Raji (cell line): ENCODE measurements around the gene COL5A1.

Source experiments
- POLR2A ChIP-seq: IDR thresholded peaks from 2 replicates; pipeline ENCODE4 v1.6.1; 2011; ENCODE audit warnings: low read depth, low read length, control low read depth; ENCODE audit not compliant: insufficient read depth

COL5A1 gene

DNA sequence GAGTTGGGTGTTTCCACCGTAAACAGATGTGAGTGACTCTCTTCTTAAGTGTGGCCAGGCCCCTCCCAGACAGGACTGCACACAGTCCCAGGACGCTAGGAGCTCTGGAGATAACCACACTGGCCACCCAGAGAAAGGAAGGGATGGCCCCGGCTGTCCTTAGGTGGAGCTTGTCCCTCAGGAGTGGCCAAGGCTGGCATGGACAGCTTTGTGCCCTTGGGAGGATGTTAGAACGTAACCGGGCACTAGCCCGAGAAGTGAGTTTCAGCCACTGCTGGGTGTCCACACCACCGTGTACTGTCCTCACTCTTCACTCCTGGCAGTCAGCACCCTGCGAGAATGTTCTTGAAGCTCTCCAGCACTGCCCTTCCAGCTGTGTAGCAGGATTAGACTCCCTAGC is 203.2 kb downstream of the COL5A1 start:
- no peak for TF ChIP-seq POLR2A

DNA sequence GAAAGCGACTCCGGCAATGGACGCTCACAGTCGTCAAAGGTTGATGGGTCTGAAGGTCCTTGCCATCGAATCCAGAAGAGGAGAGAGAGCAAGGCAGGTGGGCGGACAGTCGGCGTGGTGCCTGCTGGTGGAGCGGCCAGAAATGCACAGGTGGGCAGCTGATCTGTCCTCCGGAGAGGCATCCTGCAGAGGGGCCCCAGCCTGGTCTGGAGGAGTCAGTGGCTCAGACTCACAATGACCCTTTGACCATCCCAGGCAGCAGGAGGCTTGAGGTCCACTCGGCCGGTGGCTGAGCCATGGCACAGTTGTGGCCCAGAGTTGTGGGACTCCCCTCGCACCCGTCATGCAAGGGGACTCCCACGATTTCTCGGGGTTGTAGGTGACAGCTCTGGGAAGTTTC is 204.6 kb downstream of the COL5A1 start:
- no peak for TF ChIP-seq POLR2A

DNA sequence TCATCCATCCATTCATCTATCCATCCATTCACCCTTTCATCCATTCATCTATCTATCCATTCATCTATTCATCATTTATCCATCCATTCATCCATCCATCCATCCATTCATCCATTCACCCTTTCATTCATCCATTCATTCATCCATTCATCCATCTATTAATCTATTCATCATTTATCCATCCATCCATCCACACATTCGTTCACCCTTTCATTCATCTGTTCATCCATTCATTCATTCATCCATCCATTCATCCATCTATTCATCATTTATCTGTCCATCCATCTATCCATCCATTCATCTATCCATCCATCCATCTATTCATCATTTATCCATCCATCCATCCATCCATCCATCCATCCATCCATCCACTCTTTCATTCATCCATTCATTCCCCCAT is 205.1 kb downstream of the COL5A1 start:
- TF ChIP-seq POLR2A, result no peak

DNA sequence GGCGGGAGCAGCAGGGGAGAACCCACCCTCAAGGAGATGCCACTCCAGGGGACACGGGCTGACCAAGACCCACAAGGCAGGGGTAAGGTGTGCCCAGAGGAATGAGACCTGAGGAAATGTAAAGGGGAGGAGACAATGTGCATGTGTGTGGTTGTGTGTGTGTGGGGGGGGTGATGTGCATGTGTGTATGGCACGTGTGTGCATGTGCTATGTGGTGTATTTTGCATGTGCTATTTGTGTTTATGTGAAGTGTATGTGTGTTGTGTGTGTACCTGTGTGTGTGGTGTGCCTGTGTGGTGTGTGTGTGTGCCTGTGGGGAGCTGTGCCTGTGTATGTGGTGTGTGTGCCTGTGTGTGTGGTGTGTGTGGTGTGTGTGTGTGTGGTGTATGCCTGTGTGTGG is 205.5 kb downstream of the COL5A1 start:
- no peak for TF ChIP-seq POLR2A

DNA sequence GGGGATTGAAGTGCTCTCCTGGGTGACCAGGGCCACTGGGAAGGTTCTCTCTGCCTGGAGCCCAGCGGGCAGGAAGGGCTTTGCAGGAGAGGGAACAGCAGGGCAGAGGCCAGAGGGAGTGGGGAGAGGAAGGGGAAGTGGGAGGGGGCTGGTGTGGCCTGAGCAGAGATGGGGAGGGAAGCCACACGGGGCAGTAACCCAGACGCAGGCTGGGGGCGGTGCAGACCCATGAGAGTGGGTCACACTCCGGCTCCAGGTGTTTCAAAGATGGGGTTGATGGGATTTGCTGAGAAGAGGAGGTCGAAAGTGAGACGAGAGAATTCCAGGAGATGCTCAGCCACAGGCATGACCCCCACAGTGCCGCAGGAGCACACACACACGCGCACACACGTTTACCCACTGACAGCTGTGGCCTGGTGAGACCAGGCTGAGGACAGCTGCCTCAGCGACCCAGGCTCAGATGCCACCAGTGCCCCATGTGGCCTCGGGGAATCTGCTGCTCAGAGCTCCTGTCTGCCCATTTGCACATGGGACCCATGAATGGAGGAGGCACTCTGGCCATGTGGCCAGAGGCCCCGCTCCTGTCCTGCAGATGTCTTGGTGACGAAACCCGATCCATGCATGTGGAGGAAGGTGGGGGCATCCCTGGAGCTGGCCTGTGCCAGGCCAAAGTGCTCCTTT is 206.3 kb downstream of the COL5A1 start:
- no peak for TF ChIP-seq POLR2A

DNA sequence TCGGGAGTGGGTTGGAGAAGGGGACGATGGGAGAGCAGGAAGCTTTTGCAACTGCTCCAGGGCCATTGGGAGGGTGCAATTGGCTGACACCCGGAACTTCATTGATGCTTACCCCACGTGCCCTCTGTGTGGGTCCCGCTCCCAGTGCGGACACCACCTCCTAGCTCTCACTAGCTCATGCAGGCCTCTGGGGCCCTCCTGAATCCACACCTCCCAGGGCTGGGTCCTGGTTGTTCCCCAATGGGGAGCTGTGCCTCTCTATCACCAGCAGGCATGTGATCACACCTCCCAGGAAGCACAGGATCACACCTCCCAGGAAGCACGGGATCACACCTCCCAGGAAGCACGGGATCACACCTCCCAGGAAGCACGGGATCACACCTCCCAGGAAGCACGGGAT is 206.9 kb downstream of the COL5A1 start:
- TF ChIP-seq POLR2A, result no peak

DNA sequence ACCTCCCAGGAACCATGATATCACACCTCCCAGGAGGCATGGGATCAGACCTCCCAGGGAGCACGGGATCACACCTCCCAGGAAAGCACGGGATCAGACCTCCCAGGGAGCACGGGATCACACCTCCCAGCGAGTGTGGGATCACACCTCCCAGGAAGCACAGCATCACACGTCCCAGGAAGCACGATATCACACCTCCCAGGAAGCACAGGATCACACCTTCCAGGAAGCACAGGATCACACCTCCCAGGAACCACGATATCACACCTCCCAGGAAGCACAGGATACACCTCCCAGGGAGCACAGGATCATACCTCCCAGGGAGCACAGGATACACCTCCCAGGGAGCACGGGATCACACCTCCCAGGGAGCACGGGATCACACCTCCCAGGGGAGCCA is 209.0 kb downstream of the COL5A1 start:
- no peak for TF ChIP-seq POLR2A

DNA sequence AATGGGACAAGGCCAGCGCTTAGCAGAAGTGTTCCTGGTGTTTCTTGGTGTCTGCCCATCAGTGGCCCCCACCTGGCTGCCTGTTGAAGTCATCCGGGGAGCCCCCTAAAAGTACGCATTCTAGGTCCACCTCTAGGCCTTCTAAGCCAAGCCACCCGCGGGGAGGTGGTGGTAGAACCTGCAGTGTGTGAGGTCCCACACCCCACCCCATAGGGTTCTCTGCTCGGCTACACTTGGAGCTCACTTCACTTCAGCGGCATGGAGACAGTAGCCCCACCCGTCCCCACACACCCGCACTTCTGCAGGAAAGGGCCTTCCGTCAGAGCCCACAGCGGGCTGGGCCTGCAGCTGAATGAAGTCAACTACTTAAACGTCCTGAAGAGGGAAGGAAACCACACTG is 209.4 kb downstream of the COL5A1 start:
- no peak for TF ChIP-seq POLR2A

DNA sequence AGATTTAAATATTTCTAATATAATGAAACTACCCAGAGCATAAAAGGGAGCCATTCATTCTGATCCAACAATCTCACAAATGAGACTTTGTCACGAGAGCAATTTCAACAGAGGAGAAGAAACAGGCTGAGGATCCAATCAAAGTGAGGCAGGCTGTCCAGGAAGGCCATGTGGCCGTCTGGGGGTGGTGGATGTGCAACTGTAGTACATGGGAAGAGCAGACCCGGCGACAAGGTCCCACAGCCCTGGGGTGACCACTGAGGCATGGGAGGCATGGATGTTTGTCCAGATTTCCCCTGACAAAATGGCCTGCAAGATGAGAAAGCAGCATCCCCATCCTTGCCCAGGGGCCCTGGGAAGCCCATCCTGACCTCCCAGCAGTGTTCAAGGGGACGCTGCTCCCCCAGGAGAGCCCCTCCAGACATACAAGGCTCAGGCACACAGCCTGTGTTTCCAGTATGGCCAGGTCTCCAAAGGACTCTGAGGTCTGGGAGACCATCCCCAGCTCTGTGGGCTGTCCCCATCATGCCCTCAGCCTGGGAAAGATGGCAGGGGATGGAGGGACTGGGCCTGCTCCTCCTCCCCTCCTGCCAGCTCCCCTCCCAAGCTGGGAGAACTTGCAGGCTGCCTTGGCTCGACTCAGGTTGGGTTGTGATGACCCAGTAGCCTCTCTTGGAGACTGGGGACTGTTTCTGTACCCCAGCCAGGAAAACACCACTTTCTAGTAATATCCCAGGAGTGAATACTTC is 211.5 kb downstream of the COL5A1 start:
- no peak for TF ChIP-seq POLR2A

DNA sequence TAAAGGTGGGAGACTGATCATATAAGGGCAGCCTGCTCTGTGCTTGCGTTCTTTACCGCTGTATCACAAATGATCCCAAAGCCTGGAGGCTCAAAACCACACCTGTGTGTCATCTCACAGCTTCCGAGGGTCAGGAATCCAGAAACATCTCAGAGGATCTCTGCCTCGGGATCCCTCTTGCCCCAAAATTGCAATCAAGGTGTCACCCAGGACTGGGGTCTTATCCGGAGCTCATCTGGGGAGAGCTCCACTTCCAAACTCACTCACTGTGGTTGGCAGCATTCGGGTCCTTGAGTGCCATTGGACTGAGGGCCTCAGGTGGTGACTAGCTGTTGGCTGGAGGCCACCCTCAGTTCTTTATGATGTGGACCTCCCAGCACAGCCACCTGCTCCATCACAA is 212.3 kb downstream of the COL5A1 start:
- no peak for TF ChIP-seq POLR2A

DNA sequence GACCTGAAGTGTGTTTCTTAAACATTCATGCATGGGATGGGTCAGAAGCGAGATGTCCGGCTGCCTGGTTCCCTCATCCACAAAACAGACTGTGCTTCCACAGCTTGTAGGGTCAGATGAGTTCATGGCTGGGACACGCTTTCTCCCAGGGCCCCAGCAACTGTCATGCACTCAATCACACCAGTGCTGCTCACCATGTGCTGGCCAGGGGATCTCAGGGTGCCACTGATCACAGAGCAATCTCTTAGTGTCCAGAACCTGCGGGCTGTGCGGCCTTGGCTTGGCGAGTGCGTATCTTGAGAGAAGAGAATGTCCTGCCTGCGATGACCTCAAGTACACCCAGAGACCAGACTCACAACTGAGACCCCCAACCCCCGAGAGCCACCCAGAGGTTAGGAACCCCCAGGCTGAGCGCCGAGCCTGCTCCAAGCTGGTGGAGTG is 213.0 kb downstream of the COL5A1 start:
- TF ChIP-seq POLR2A, result no peak

DNA sequence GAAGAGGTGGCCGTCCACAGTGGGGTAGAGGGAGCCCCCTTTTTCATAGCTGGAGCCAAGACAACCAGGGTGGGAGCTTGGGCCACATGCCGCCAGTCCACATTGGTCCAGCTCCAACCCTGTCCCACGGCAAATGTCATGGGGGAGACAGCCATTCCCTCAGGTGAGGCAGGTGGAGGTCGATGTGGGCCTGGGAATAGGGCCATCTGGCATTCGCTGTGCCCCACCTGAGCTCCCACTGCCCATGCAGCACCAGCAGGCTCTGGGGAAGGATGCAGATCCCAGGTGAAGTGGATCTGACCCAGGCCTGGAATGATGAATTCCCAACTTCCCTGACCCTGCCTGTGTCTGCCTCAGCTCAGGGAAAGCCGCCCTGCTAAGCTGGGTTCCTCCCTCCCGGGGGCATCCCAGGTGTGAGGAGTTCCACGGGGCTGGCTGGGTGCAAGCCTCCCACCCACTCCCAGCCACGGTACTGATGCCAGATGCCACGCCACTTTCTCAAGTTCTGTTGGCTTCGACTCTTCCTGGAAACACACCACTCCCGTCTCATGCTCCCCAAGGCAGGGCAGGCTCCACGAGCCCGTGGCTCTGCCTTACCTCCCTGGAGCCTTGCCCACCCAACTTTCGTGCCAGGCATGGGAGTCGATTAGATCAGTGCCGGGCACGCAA is 213.8 kb downstream of the COL5A1 start:
- no peak for TF ChIP-seq POLR2A

DNA sequence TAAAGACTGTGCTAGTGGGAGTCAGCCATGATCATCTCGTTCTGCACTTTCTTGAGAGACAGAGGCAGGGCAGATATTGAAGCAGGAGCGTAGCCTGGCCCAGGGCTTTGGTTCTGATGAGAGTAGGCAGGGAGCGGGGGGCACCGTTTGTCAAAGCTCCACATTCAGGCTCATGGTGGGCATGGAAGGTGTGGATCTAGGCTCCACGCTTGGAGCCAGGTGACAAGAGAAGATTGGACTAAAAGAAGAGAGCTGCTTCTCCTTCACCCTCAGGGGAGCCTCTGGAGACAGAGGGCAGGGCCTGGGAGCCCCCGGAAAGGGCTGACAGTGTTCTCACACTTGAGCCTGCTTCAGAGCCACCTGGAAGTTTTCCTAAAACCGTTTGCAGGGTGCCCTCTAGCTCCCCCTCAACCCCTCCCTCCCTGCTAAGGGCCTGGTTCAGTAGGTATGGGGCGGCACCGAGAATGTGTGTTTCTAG is 214.3 kb downstream of the COL5A1 start:
- no peak for TF ChIP-seq POLR2A

DNA sequence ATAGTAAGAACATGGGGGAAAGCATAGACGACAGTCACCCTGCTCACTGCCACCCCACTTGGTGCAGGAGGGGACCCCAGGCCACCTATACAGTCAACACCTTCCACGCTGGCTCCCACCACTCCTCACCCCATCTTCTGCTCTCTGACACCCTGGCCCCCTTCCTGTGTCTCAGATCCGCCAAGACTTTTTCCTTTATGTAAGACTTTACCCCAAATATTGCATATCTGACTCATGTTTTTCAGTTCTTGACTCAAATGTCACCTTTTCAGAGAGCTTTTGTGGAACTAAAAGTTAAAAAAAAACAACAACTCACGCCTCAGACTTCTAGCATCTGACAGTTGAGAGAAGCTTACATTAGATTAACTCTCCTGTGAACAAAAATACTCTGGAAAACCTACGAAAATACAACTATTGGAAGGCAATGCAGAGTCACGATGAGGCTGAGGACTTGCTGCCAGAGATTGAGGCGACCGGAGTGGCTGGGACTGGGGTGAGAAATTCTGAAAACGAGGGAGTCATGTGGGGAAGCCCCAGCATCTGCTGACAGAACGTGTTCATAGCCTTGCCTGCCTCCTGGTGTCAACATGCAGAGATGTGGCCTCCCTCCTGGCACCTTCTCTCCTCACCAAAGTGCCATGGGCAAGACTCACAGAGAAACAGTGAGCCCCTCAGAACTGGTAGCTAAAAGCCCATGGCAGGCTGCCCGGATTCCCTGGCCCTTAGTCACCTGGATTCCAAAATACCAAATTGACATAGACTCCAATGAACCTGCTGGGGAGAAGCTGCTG is 216.6 kb downstream of the COL5A1 start:
- no peak for TF ChIP-seq POLR2A

DNA sequence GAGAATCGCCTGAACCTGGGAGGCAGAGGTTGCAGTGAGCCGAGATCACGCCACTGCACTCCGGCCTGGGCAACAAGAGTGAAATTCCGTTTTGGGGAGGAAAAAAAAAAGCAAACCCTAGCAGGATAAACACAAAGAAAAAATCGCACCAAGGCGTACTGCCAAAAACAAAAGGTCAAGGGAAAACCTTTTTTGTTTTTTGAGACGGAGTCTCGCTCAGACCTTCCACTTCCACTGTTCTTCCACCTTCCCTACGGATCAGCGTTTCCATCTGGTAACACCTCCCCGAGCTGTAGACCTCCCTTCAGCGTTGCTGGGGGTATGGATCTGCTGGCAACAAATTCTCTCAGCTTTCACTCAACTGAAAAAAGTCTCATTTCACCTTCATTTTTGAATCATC is 218.9 kb downstream of the COL5A1 start:
- no peak for TF ChIP-seq POLR2A
